Measurements from ENCODE around the gene CADPS2. TPM values are rescaled to one million over a fixed set of nuclear protein-coding genes. Genes with fewer than 3 reads are reported as not detected.
"Not testable (repeated sequence)": the region's sequence is repeated elsewhere in the genome, so short reads cannot be mapped to it uniquely, and the experiment has no call there.

Gene CADPS2
- total RNA-seq, 1 experiment from 2014 or later, result 7.4 TPM

DNA sequence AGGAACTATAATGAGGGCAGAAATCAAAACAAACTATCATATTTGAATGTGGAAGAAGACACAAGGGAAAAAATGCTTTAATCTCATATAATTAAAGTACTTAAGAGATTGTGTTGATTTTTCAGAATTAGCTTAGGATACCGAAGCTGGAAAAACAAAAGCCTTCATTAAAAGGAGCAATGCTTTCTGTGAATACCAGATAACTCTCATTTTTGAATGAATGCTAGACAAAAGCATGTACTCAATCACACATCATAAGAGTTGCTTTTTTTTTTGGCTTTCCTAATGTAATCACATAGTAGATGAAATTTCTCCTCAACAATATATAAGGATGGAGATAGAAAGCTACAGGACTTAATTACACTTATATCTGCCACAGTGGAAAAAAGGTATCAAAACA is 43.3 kb downstream of the CADPS2 start:
- no TSS peak for BruUV-seq (replicated peaks)
- POLR2A ChIA-PET, result no interaction called here
- H3K9me3 Mint-ChIP-seq (ENCODE audit: unreplicated experiment), result peaks cover 7% of the 10 kb centered on the region
- no peak overlapping the region for H3K4me3 Mint-ChIP-seq (ENCODE audit: unreplicated experiment)
- TF ChIP-seq, protein P1, sequence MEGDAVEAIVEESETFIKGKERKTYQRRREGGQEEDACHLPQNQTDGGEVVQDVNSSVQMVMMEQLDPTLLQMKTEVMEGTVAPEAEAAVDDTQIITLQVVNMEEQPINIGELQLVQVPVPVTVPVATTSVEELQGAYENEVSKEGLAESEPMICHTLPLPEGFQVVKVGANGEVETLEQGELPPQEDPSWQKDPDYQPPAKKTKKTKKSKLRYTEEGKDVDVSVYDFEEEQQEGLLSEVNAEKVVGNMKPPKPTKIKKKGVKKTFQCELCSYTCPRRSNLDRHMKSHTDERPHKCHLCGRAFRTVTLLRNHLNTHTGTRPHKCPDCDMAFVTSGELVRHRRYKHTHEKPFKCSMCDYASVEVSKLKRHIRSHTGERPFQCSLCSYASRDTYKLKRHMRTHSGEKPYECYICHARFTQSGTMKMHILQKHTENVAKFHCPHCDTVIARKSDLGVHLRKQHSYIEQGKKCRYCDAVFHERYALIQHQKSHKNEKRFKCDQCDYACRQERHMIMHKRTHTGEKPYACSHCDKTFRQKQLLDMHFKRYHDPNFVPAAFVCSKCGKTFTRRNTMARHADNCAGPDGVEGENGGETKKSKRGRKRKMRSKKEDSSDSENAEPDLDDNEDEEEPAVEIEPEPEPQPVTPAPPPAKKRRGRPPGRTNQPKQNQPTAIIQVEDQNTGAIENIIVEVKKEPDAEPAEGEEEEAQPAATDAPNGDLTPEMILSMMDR (IDR thresholded peaks at IDR 0.05; ENCODE audit: unreplicated experiment), result no peak
- CTCF ChIA-PET, result interaction anchor here (0.7 kb wide), 1 partner anchor 43 kb away, joined by 3 read pairs; the partner anchor contains the start of gene CADPS2
- H3K27me3 Mint-ChIP-seq (ENCODE audit: insufficient read depth, unreplicated experiment), result no peaks in the 10 kb centered on the region
- peaks cover 11% of the 10 kb centered on the region for H3K4me1 Mint-ChIP-seq (ENCODE audit: insufficient read depth, unreplicated experiment)
- H3K36me3 Mint-ChIP-seq (ENCODE audit: insufficient read depth, unreplicated experiment), result no peaks in the 10 kb centered on the region
- DNase-seq (ENCODE audit: unreplicated experiment), result no peak
- H3K27ac Mint-ChIP-seq (ENCODE audit: low read depth, unreplicated experiment), result no peak overlapping the region
- intact Hi-C loops (cut with micrococcal nuclease), result no loop called here

DNA sequence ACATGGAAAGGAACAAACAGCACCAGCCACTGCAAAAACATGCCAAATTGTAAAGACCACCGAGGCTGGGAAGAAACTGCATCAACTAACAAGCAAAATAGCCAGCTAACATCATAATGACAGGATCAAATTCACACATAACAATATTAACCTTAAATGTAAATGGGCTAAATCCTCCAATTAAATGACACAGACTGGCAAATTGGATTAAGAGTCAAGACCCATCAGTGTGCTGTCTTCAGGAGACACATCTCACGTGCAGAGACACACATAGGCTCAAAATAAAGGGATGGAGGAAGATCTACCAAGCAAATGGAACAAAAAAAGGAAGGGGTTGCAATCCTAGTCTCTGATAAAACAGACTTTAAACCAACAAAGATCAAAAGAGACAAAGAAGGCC is 50.0 kb downstream of the CADPS2 start:
- BruUV-seq (replicated peaks); H3K4me1 Mint-ChIP-seq (ENCODE audit: insufficient read depth, unreplicated experiment); H3K27me3 Mint-ChIP-seq (ENCODE audit: insufficient read depth, unreplicated experiment); CTCF ChIA-PET; H3K4me3 Mint-ChIP-seq (ENCODE audit: unreplicated experiment); H3K36me3 Mint-ChIP-seq (ENCODE audit: insufficient read depth, unreplicated experiment); intact Hi-C loops (cut with micrococcal nuclease); H3K27ac Mint-ChIP-seq (ENCODE audit: low read depth, unreplicated experiment); POLR2A ChIA-PET; DNase-seq (ENCODE audit: unreplicated experiment): not testable (repeated sequence)
- peaks cover 15% of the 10 kb centered on the region for H3K9me3 Mint-ChIP-seq (ENCODE audit: unreplicated experiment)

DNA sequence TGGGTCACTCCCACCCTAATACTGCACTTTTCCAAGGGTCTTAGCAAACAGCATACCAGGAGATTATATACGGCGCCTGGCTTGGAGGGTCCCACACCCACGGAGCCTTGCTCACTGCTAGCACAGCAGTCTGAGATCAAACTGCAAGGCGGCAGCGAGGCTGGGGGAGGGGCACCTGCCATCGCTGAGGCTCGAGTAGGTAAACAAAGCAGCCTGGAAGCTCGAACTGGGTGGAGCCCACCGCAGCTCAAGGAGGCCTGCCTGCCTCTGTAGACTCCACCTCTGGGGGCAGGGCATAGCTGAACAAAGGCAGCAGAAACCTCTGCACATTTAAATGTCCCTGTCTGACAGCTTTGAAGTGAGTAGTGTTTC is 51.7 kb downstream of the CADPS2 start:
- DNase-seq (ENCODE audit: unreplicated experiment); CTCF ChIA-PET; H3K27me3 Mint-ChIP-seq (ENCODE audit: insufficient read depth, unreplicated experiment); H3K27ac Mint-ChIP-seq (ENCODE audit: low read depth, unreplicated experiment); H3K4me1 Mint-ChIP-seq (ENCODE audit: insufficient read depth, unreplicated experiment); BruUV-seq (replicated peaks); POLR2A ChIA-PET; H3K4me3 Mint-ChIP-seq (ENCODE audit: unreplicated experiment); H3K36me3 Mint-ChIP-seq (ENCODE audit: insufficient read depth, unreplicated experiment); intact Hi-C loops (cut with micrococcal nuclease): not testable (repeated sequence)
- peaks cover 15% of the 10 kb centered on the region for H3K9me3 Mint-ChIP-seq (ENCODE audit: unreplicated experiment)

DNA sequence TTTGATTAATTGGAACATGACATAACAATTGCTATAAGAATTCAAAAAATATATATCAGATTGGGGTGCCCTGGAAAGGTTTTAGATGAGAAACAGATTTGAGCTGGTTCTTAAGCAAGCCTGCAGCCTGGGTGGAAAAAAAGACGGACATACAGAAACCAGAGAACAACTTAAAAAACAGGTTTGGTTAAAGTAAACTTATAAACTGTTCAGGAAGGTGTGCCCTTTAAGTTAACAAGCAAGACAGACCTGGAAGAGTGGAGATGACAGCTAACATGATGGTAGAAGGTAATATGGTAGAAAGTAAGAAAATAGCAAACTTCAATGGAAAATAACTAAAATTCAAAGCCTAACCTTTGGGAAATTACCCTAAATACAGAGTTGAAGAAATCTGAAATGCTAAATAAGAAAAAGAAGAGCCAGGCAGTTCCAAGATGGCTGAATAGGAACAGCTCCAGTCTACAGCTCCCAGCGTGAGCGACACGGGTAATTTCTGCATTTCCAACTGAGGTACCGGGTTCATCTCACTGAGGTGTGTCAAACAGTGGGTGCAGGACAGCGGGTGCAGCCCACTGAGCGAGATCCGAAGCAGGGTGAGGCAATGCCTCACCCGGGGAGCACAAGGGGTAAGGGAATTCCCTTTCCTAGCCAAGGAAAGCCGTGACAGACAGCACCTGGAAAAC is 52.2 kb downstream of the CADPS2 start:
- DNase-seq (ENCODE audit: unreplicated experiment), result no peak
- CTCF ChIA-PET, result no interaction called here
- POLR2A ChIA-PET, result no interaction called here
- TF ChIP-seq, protein P1 (IDR thresholded peaks at IDR 0.05; ENCODE audit: unreplicated experiment), result no peak
- BruUV-seq (replicated peaks), result no TSS peak
- intact Hi-C loops (cut with micrococcal nuclease), result no loop called here
- H3K4me3 Mint-ChIP-seq (ENCODE audit: unreplicated experiment), result no peak overlapping the region
- H3K9me3 Mint-ChIP-seq (ENCODE audit: unreplicated experiment), result peaks cover 15% of the 10 kb centered on the region
- H3K36me3 Mint-ChIP-seq (ENCODE audit: insufficient read depth, unreplicated experiment), result no peaks in the 10 kb centered on the region
- H3K27ac Mint-ChIP-seq (ENCODE audit: low read depth, unreplicated experiment), result no peak overlapping the region
- no peaks in the 10 kb centered on the region for H3K27me3 Mint-ChIP-seq (ENCODE audit: insufficient read depth, unreplicated experiment)
- no peaks in the 10 kb centered on the region for H3K4me1 Mint-ChIP-seq (ENCODE audit: insufficient read depth, unreplicated experiment)

DNA sequence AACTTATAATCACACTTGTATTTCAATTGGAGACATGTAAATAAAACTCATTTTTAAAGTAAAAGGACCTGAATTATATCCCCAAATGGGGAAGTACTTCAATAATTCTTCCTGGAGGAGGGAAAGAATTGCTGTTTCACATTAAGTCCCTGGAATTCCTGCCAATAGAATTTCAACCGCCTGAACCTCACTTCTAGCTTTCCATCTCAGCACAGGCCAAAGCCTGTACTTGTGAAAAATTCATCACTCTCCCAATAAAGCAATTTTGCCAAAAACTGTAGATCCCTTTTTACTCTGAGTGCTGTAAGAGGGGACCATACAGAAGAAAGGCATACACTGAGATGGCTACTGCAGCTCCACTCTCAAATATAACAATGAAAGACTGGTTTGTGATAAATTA is 54.8 kb downstream of the CADPS2 start:
- Mint-ChIP-seq H3K27ac (ENCODE audit: low read depth, unreplicated experiment) (no peak overlapping the region), H3K4me3 (ENCODE audit: unreplicated experiment) (no peak overlapping the region), H3K27me3 (ENCODE audit: insufficient read depth, unreplicated experiment) (no peaks in the 10 kb centered on the region), H3K36me3 (ENCODE audit: insufficient read depth, unreplicated experiment) (no peaks in the 10 kb centered on the region), H3K4me1 (ENCODE audit: insufficient read depth, unreplicated experiment) (no peaks in the 10 kb centered on the region), H3K9me3 (ENCODE audit: unreplicated experiment) (peaks cover 7% of the 10 kb centered on the region)
- intact Hi-C loops (cut with micrococcal nuclease), result no loop called here
- TF ChIP-seq, protein P1 (IDR thresholded peaks at IDR 0.05; ENCODE audit: unreplicated experiment), result no peak
- DNase-seq (ENCODE audit: unreplicated experiment), result no peak
- CTCF ChIA-PET, result interaction anchor here (0.5 kb wide), 1 partner anchor 29 kb away, joined by 3 read pairs; no protein-coding TSS in a partner anchor
- POLR2A ChIA-PET, result interaction anchor here (0.6 kb wide), 1 partner anchor 16 kb away, joined by 3 read pairs; no protein-coding TSS in a partner anchor
- no TSS peak for BruUV-seq (replicated peaks)

Measured in MCF 10A (cell line).